Measurements from ENCODE around the gene CELA3A. TPM values are rescaled to one million over a fixed set of nuclear protein-coding genes. Genes with fewer than 3 reads are reported as not detected.
"Not testable (repeated sequence)": the region's sequence is repeated elsewhere in the genome, so short reads cannot be mapped to it uniquely, and the experiment has no call there.

The CELA3A gene
- total RNA-seq, 2 experiments from 2014 or later = not detected

- H3K4me3 Mint-ChIP-seq, H3K27me3 Mint-ChIP-seq, POLR2A ChIA-PET: not testable (repeated sequence)
These were observed 6.7 kb upstream of the CELA3A start for GRCh38 chr1:21994716-21995115.

GRCh38 chr1:21996663-21996970 lies 4.8 kb upstream of the CELA3A start:
- POLR2A ChIA-PET = interaction anchor here (0.7 kb wide), 1 partner anchor 38 kb away, joined by 5 read pairs; no protein-coding TSS in a partner anchor
- not testable (repeated sequence) for H3K9me3 Mint-ChIP-seq; H3K36me3 Mint-ChIP-seq; DNase-seq; ATAC-seq (ENCODE audit: low read depth); H3K4me1 Mint-ChIP-seq; H3K4me3 Mint-ChIP-seq; H3K27me3 Mint-ChIP-seq; H3K27ac Mint-ChIP-seq

More at GRCh38 chr1:21994716-21995115, 6.7 kb upstream of the CELA3A start:
- not testable (repeated sequence) for H3K9me3 Mint-ChIP-seq; H3K4me1 Mint-ChIP-seq; H3K36me3 Mint-ChIP-seq; H3K27ac Mint-ChIP-seq; ATAC-seq (ENCODE audit: low read depth); DNase-seq

GRCh38 chr1:21997891-21998623 lies 3.4 kb upstream of the CELA3A start:
- H3K9me3 Mint-ChIP-seq; DNase-seq; H3K4me1 Mint-ChIP-seq; POLR2A ChIA-PET; ATAC-seq (ENCODE audit: low read depth); H3K4me3 Mint-ChIP-seq; H3K36me3 Mint-ChIP-seq; H3K27ac Mint-ChIP-seq; H3K27me3 Mint-ChIP-seq: not testable (repeated sequence)

- DNase-seq; H3K36me3 Mint-ChIP-seq; H3K27me3 Mint-ChIP-seq; POLR2A ChIA-PET; H3K4me1 Mint-ChIP-seq; ATAC-seq (ENCODE audit: low read depth); H3K27ac Mint-ChIP-seq; H3K9me3 Mint-ChIP-seq; H3K4me3 Mint-ChIP-seq: not testable (repeated sequence)
These were observed 2.7 kb upstream of the CELA3A start for GRCh38 chr1:21998624-21999294.

- DNase-seq; H3K4me1 Mint-ChIP-seq; H3K27ac Mint-ChIP-seq; H3K9me3 Mint-ChIP-seq; ATAC-seq (ENCODE audit: low read depth); POLR2A ChIA-PET; H3K27me3 Mint-ChIP-seq; H3K36me3 Mint-ChIP-seq; H3K4me3 Mint-ChIP-seq: not testable (repeated sequence)
These were observed 1.8 kb upstream of the CELA3A start for GRCh38 chr1:21999645-22000044.

GRCh38 chr1:22002461-22002860 lies 1.0 kb downstream of the CELA3A start:
- not testable (repeated sequence) for ATAC-seq (ENCODE audit: low read depth); DNase-seq; H3K4me1 Mint-ChIP-seq; H3K9me3 Mint-ChIP-seq; H3K27ac Mint-ChIP-seq; H3K27me3 Mint-ChIP-seq; H3K4me3 Mint-ChIP-seq; H3K36me3 Mint-ChIP-seq
- POLR2A ChIA-PET = interaction anchor here (0.7 kb wide), 1 partner anchor 23 kb away, joined by 3 read pairs; no protein-coding TSS in a partner anchor

GRCh38 chr1:22002875-22003274 lies 1.4 kb downstream of the CELA3A start:
- H3K9me3 Mint-ChIP-seq; ATAC-seq (ENCODE audit: low read depth): not testable (repeated sequence)
- POLR2A ChIA-PET = interaction anchor here (0.7 kb wide), 1 partner anchor 22 kb away, joined by 3 read pairs; no protein-coding TSS in a partner anchor

GRCh38 chr1:22003959-22004358 lies 2.5 kb downstream of the CELA3A start:
- H3K4me1 Mint-ChIP-seq; POLR2A ChIA-PET; ATAC-seq (ENCODE audit: low read depth); H3K4me3 Mint-ChIP-seq; H3K36me3 Mint-ChIP-seq; H3K9me3 Mint-ChIP-seq; DNase-seq; H3K27ac Mint-ChIP-seq; H3K27me3 Mint-ChIP-seq: not testable (repeated sequence)

More at GRCh38 chr1:22002875-22003274, 1.4 kb downstream of the CELA3A start:
- H3K27me3 Mint-ChIP-seq, H3K36me3 Mint-ChIP-seq, DNase-seq, H3K4me1 Mint-ChIP-seq, H3K27ac Mint-ChIP-seq, H3K4me3 Mint-ChIP-seq: not testable (repeated sequence)

- H3K9me3 Mint-ChIP-seq, POLR2A ChIA-PET, H3K36me3 Mint-ChIP-seq, H3K27ac Mint-ChIP-seq, H3K27me3 Mint-ChIP-seq, H3K4me3 Mint-ChIP-seq, H3K4me1 Mint-ChIP-seq: not testable (repeated sequence)
- peak; percentile 88 for ATAC-seq (ENCODE audit: low read depth)
- DNase-seq = peak; percentile 50
These were observed 4.0 kb downstream of the CELA3A start for GRCh38 chr1:22005261-22006149.

- H3K36me3 Mint-ChIP-seq; POLR2A ChIA-PET; H3K27ac Mint-ChIP-seq; H3K4me1 Mint-ChIP-seq; H3K4me3 Mint-ChIP-seq; H3K27me3 Mint-ChIP-seq; DNase-seq; H3K9me3 Mint-ChIP-seq; ATAC-seq (ENCODE audit: low read depth): not testable (repeated sequence)
These were observed 5.3 kb downstream of the CELA3A start for GRCh38 chr1:22006736-22007135.

- not testable (repeated sequence) for H3K27ac Mint-ChIP-seq
These were observed 5.8 kb downstream of the CELA3A start for GRCh38 chr1:22007262-22007661.

GRCh38 chr1:22009566-22009965 lies 8.1 kb downstream of the CELA3A start:
- H3K4me3 Mint-ChIP-seq; ATAC-seq (ENCODE audit: low read depth); H3K27ac Mint-ChIP-seq; H3K4me1 Mint-ChIP-seq; POLR2A ChIA-PET; H3K36me3 Mint-ChIP-seq; H3K9me3 Mint-ChIP-seq; H3K27me3 Mint-ChIP-seq; DNase-seq: not testable (repeated sequence)

More at GRCh38 chr1:22007262-22007661, 5.8 kb downstream of the CELA3A start:
- POLR2A ChIA-PET; H3K36me3 Mint-ChIP-seq; ATAC-seq (ENCODE audit: low read depth); H3K9me3 Mint-ChIP-seq; H3K4me3 Mint-ChIP-seq; DNase-seq; H3K27me3 Mint-ChIP-seq; H3K4me1 Mint-ChIP-seq: not testable (repeated sequence)

GRCh38 chr1:22012752-22013151 lies 11.3 kb downstream of the CELA3A start:
- POLR2A ChIA-PET; H3K27ac Mint-ChIP-seq; ATAC-seq (ENCODE audit: low read depth); H3K27me3 Mint-ChIP-seq; H3K4me1 Mint-ChIP-seq; H3K36me3 Mint-ChIP-seq; DNase-seq; H3K4me3 Mint-ChIP-seq; H3K9me3 Mint-ChIP-seq: not testable (repeated sequence)

All from activated naive CD8-positive, alpha-beta T cell treated with anti-CD3 and anti-CD28 coated beads, Interleukin-2, amount 10 ng/mL, durations not matched to agents 7 days and 5 days (primary cell).